CD14-positive monocyte (primary cell): ENCODE data around the gene MLX. TPM values are rescaled to one million over a fixed set of nuclear protein-coding genes. Genes with fewer than 3 reads are reported as not detected.

Experiments
- DNase-seq, 3 donors: peaks; one replicate each; pipeline ENCODE4 v3.0.0-alpha.2; 2011 to 2022
- H2AFZ ChIP-seq: 2 replicates; pipeline ENCODE4 v1.6.0; 2012; ENCODE audit warnings: mild to moderate bottlenecking, low read depth, low read length, inconsistent platforms; ENCODE audit not compliant: insufficient read depth, poor library complexity, severe bottlenecking
- H3K27ac ChIP-seq, 2 donors: 1 replicate in 1 of 2; 2 replicates in 1 of 2; pipeline ENCODE4 v1.5.1; 2012 to 2013; ENCODE audit warnings: low read length in 2 of 2, control low read depth in 1 of 2, inconsistent platforms in 1 of 2, low read depth in 1 of 2, mild to moderate bottlenecking in 1 of 2
- H3K27me3 ChIP-seq, 2 donors: one replicate each; pipeline versions ENCODE4 v1.6.0 to v1.6.1; 2011 to 2013; ENCODE audit warnings: low read length in 2 of 2; ENCODE audit not compliant: control insufficient read depth in 2 of 2, insufficient read depth in 2 of 2
- H3K36me3 ChIP-seq, 2 donors: replicated peaks in 1 of 2; 1 replicate in 1 of 2; 2 replicates in 1 of 2; pipeline versions ENCODE4 v1.5.1 to v1.6.1; 2012 to 2013; ENCODE audit warnings: low read length in 2 of 2, control low read depth in 1 of 2, inconsistent platforms in 1 of 2, mild to moderate bottlenecking in 1 of 2; ENCODE audit not compliant: insufficient read depth in 2 of 2, control insufficient read depth in 1 of 2
- H3K4me1 ChIP-seq, 2 donors: 1 replicate in 1 of 2; 2 replicates in 1 of 2; pipeline versions ENCODE4 v1.5.1 to v1.6.1; 2012 to 2013; ENCODE audit warnings: low read length in 2 of 2, control low read depth in 1 of 2, inconsistent platforms in 1 of 2, mild to moderate bottlenecking in 1 of 2, moderate library complexity in 1 of 2; ENCODE audit not compliant: insufficient read depth in 2 of 2, control insufficient read depth in 1 of 2
- H3K4me2 ChIP-seq: replicated peaks from 2 replicates; pipeline ENCODE3; 2012; ENCODE audit warnings: low read length, moderate library complexity, mild to moderate bottlenecking; ENCODE audit not compliant: poor library complexity, severe bottlenecking; ENCODE audit errors: extremely low read depth
- H3K4me3 ChIP-seq, 3 experiments: fragments of 200-600 bp in 1 of 3; sonication (generic) in 1 of 3; replicated peaks in 1 of 3; 1 replicate in 2 of 3; 2 replicates in 1 of 3; pipeline ENCODE4 v1.5.1; 2011 to 2013; ENCODE audit warnings: low read length in 3 of 3, mild to moderate bottlenecking in 3 of 3, control low read depth in 2 of 3, low read depth in 2 of 3, inconsistent platforms in 1 of 3, moderate library complexity in 1 of 3
- H3K79me2 ChIP-seq: 2 replicates; pipeline ENCODE4 v1.6.0; 2012; ENCODE audit warnings: mild to moderate bottlenecking, control low read depth, inconsistent platforms, low read length, moderate library complexity; ENCODE audit not compliant: insufficient read depth
- H3K9ac ChIP-seq: 2 replicates; pipeline ENCODE4 v1.6.0; 2017; ENCODE audit warnings: low read length, mild to moderate bottlenecking; ENCODE audit not compliant: insufficient read depth, poor library complexity, severe bottlenecking
- H3K9me3 ChIP-seq, 2 donors: replicated peaks in 1 of 2; 1 replicate in 1 of 2; 2 replicates in 1 of 2; pipeline versions ENCODE4 v1.5.1 to v1.6.1; 2012 to 2013; ENCODE audit warnings: low read length in 2 of 2, control low read depth in 1 of 2; ENCODE audit not compliant: control insufficient read depth in 1 of 2, insufficient read depth in 1 of 2
- H4K20me1 ChIP-seq: 2 replicates; pipeline ENCODE4 v1.6.0; 2012; ENCODE audit warnings: mild to moderate bottlenecking, low read length, control low read depth, moderate library complexity; ENCODE audit not compliant: insufficient read depth
- H3K27ac Mint-ChIP-seq, 7 donors: one replicate each; pipeline ENCODE4 v1.8.0; 2020; ENCODE audit warnings: mild to moderate bottlenecking in 7 of 7, mixed read lengths in 7 of 7, moderate library complexity in 6 of 7, inconsistent platforms in 2 of 7
- H3K27me3 Mint-ChIP-seq, 3 donors: one replicate each; pipeline ENCODE4 v1.8.0; 2021 to 2022; ENCODE audit warnings: low read depth in 3 of 3, mild to moderate bottlenecking in 3 of 3, mixed read lengths in 3 of 3, moderate library complexity in 3 of 3, inconsistent platforms in 1 of 3
- H3K36me3 Mint-ChIP-seq, 2 donors: one replicate each; pipeline ENCODE4 v1.8.0; 2020; ENCODE audit warnings: mixed read lengths in 2 of 2, inconsistent platforms in 1 of 2, mild to moderate bottlenecking in 1 of 2
- H3K4me1 Mint-ChIP-seq: one replicate; pipeline ENCODE4 v1.8.0; 2020; ENCODE audit warnings: mild to moderate bottlenecking, mixed read lengths
- H3K4me3 Mint-ChIP-seq, 2 donors: one replicate each; pipeline ENCODE4 v1.8.0; 2020; ENCODE audit warnings: mild to moderate bottlenecking in 2 of 2, mixed read lengths in 2 of 2, moderate library complexity in 1 of 2
- H3K9me3 Mint-ChIP-seq, 7 donors: one replicate each; pipeline ENCODE4 v1.8.0; 2020 to 2022; ENCODE audit warnings: mixed read lengths in 7 of 7, mild to moderate bottlenecking in 6 of 7, moderate library complexity in 6 of 7, inconsistent platforms in 2 of 7
- WGBS: methylation state at CpG from one replicate; pipeline ENCODE4 v1.1.5; 2013; ENCODE audit warnings: missing lambda C conversion rate; ENCODE audit not compliant: insufficient coverage; 5-methylcytosine and 5-hydroxymethylcytosine counted together
- intact Hi-C, 2 donors: fragments of 100-400 bp; cut with micrococcal nuclease; formaldehyde crosslinking; loops; one replicate each; pipeline versions ENCODE4 v1.15.0 to v1.15.1; 2023
- polyA plus RNA-seq, 3 donors: library from polyadenylated mRNA; depleted of rRNA in 1 of 3; unstranded in 2 of 3; stranded (reverse) in 1 of 3; fragments of 300-500 nt in 2 of 3; fragments of >200 nt in 1 of 3; fragmentation: Illumina TruSeq in 2 of 3; gene quantifications; 1 replicate in 2 of 3; 2 replicates in 1 of 3; pipeline ENCODE4 v1.2.3, GENCODE V29; 2012 to 2021
- TF ChIP-seq, protein P1 (sequence below): fragments of 200-600 bp; IDR thresholded peaks from one replicate; pipeline ENCODE4 v1.8.0; 2022; ENCODE audit warnings: antibody characterized with exemption, mild to moderate bottlenecking

The MLX gene
- polyA plus RNA-seq, 3 donors, result 61.4 to 106 (median 63.5) TPM

- no peak for DNase-seq
- H3K4me3 Mint-ChIP-seq, result no peak overlapping the region
- Histone ChIP-seq H3K4me3 (no peak overlapping the region), H3K4me1 (peaks cover 33 to 41% of the 10 kb centered on the region in 2 donors), H3K79me2 (peaks cover 30% of the 10 kb centered on the region), H3K27ac (no peak overlapping the region), H2AFZ (no peak overlapping the region), H3K9me3 (no peaks in the 10 kb centered on the region), H4K20me1 (peaks cover 20% of the 10 kb centered on the region), H3K9ac (no peak overlapping the region), H3K27me3 (no peaks in the 10 kb centered on the region), H3K36me3 (peaks cover 0 to 4% of the 10 kb centered on the region in 2 donors), H3K4me2 (no peak overlapping the region)
- H3K4me1 Mint-ChIP-seq, result peaks cover 30% of the 10 kb centered on the region
- H3K27ac Mint-ChIP-seq, result peak overlapping the region in 1 of 7 donors; percentile 28
- H3K27me3 Mint-ChIP-seq, result peaks cover 0 to 10% (median 2%) of the 10 kb centered on the region in 3 donors
- peaks cover 0 to 3% (median 0%) of the 10 kb centered on the region in 7 donors for H3K9me3 Mint-ChIP-seq
- intact Hi-C loops, result no loop called here
- TF ChIP-seq, protein P1, sequence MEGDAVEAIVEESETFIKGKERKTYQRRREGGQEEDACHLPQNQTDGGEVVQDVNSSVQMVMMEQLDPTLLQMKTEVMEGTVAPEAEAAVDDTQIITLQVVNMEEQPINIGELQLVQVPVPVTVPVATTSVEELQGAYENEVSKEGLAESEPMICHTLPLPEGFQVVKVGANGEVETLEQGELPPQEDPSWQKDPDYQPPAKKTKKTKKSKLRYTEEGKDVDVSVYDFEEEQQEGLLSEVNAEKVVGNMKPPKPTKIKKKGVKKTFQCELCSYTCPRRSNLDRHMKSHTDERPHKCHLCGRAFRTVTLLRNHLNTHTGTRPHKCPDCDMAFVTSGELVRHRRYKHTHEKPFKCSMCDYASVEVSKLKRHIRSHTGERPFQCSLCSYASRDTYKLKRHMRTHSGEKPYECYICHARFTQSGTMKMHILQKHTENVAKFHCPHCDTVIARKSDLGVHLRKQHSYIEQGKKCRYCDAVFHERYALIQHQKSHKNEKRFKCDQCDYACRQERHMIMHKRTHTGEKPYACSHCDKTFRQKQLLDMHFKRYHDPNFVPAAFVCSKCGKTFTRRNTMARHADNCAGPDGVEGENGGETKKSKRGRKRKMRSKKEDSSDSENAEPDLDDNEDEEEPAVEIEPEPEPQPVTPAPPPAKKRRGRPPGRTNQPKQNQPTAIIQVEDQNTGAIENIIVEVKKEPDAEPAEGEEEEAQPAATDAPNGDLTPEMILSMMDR, result no peak
- 96% methylated on average over 5 of the region's 6 CpGs for WGBS
- peaks cover 6 to 7% of the 10 kb centered on the region in 2 donors for H3K36me3 Mint-ChIP-seq
These were observed 7.8 kb upstream of the MLX start for GRCh38 chr17:42559075-42559474.

DNA sequence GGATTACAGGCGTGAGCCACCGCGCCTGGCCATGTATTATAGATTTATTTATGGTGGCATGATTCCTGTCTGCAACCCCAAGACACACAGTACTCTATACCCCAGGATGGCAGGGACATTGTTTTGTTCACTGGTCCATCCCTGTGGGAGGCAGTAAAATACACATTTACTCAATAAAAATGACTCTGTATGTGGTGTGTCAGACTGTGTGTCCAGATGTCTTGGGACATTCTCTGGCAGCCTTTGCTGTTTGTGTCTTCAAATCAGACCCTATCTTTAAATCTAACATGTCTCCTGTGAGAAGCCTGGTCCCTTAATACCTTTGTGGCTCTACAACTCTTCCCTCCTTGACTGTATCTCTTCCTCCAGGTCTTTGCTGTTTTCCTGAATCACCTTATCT, 6.7 kb upstream of the MLX start:
- no peak for DNase-seq
- H3K36me3 Mint-ChIP-seq, result peaks cover 16 to 19% of the 10 kb centered on the region in 2 donors
- Histone ChIP-seq H3K4me2 (no peak overlapping the region), H3K4me3 (no peak overlapping the region), H3K4me1 (peaks cover 26 to 35% of the 10 kb centered on the region in 2 donors), H3K27ac (no peak overlapping the region), H3K27me3 (no peaks in the 10 kb centered on the region), H3K36me3 (peaks cover 11 to 16% of the 10 kb centered on the region in 2 donors), H3K9ac (no peak overlapping the region), H3K9me3 (no peaks in the 10 kb centered on the region), H3K79me2 (peaks cover 29% of the 10 kb centered on the region), H2AFZ (no peak overlapping the region), H4K20me1 (peaks cover 22% of the 10 kb centered on the region)
- peaks cover 0 to 3% (median 0%) of the 10 kb centered on the region in 7 donors for H3K9me3 Mint-ChIP-seq
- TF ChIP-seq, protein P1, result no peak
- H3K27ac Mint-ChIP-seq, result peak overlapping the region in 1 of 7 donors; percentile 55
- H3K27me3 Mint-ChIP-seq, result peaks cover 0 to 10% (median 2%) of the 10 kb centered on the region in 3 donors
- WGBS, result no CpG with 5 or more reads among the region's 3 CpGs
- intact Hi-C loops, result no loop called here
- H3K4me3 Mint-ChIP-seq, result no peak overlapping the region
- H3K4me1 Mint-ChIP-seq, result peaks cover 25% of the 10 kb centered on the region
